OCI-LY3 (cell line): ENCODE data around the gene MRPS22.

Experiments used
- EZH2phosphoT487 ChIP-seq: fragments of 200-600 bp; shearing (Covaris generic); IDR thresholded peaks from 2 replicates; pipeline ENCODE4 v1.6.1; 2018; ENCODE audit warnings: antibody characterized with exemption, mixed run types, low read depth
- TF ChIP-seq, protein P1 (sequence below): fragments of 200-600, 300-600 bp; sonication (generic); IDR thresholded peaks from 2 replicates; pipeline ENCODE4 v1.5.1; 2014; ENCODE audit warnings: antibody characterized with exemption, low read length, low read depth

DNA sequence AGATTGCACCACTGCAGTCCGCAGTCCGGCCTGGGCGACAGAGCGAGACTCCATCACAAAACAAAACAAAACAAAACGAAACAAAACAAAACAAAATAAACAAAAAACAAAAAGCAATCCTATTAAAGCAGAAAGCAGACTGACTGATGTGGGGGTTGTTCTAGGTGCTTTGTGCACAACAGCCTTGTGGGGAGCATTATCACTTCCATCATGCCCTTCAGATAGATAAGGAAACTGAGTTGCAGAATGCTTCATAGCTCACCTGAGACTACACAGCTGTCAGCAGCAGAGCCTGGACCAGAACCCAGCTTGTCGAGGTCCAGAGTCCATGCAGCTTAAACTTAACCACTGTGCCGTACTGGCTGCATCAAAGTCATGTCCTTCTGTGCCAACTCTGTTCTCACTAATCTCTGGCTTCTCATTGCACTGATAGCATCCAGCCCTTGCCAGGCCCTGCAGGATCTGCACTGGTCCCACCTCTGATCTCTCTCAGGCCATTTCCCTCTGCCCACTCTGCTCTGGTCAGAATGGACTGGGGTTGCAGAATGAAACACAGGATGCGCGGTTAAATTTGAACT, 47.6 kb upstream of the MRPS22 start:
- TF ChIP-seq, protein P1, sequence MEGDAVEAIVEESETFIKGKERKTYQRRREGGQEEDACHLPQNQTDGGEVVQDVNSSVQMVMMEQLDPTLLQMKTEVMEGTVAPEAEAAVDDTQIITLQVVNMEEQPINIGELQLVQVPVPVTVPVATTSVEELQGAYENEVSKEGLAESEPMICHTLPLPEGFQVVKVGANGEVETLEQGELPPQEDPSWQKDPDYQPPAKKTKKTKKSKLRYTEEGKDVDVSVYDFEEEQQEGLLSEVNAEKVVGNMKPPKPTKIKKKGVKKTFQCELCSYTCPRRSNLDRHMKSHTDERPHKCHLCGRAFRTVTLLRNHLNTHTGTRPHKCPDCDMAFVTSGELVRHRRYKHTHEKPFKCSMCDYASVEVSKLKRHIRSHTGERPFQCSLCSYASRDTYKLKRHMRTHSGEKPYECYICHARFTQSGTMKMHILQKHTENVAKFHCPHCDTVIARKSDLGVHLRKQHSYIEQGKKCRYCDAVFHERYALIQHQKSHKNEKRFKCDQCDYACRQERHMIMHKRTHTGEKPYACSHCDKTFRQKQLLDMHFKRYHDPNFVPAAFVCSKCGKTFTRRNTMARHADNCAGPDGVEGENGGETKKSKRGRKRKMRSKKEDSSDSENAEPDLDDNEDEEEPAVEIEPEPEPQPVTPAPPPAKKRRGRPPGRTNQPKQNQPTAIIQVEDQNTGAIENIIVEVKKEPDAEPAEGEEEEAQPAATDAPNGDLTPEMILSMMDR = no peak
- no peak for TF ChIP-seq EZH2phosphoT487
